CD4-positive, alpha-beta T cell (primary cell): Measurements from ENCODE around the gene TAF1L. TPM values are rescaled to one million over a fixed set of nuclear protein-coding genes. Genes with fewer than 3 reads are reported as not detected.

ENCODE experiments used
- ATAC-seq: fragments of 200-7000 bp; cut with Tn5 transposase; one replicate; pipeline ENCODE4 v1.10.0; 2022; ENCODE audit warnings: mild to moderate bottlenecking; ENCODE audit not compliant: poor library complexity
- CTCF ChIA-PET: fragments of 350-600 bp; sonication (Branson Sonifier 250); formaldehyde crosslinking; loops from one replicate; lab custom pipeline; 2021; ENCODE audit warnings: antibody characterized with exemption, inconsistent platforms; lab: Charles Lee
- POLR2A ChIA-PET: fragments of 350-600 bp; sonication (Branson Sonifier 250); formaldehyde crosslinking; loops from one replicate; lab custom pipeline; 2021; ENCODE audit warnings: antibody characterized with exemption, inconsistent platforms; lab: Charles Lee
- DNase-seq, 14 experiments: peaks; one replicate each; pipeline ENCODE4 v3.0.0-alpha.2; 2013 to 2020; ENCODE audit warnings: mixed read lengths in 2 of 14
- H3K27ac ChIP-seq, 2 donors: one replicate each; pipeline versions ENCODE4 v1.5.1 to v1.7.0; 2013; ENCODE audit warnings: low read length in 2 of 2, low read depth in 1 of 2, mild to moderate bottlenecking in 1 of 2
- H3K27me3 ChIP-seq, 2 experiments: 1 replicate in 1 of 2; 2 replicates in 1 of 2; pipeline versions ENCODE4 v1.6.1 to v1.7.0; 2013; ENCODE audit warnings: low read length in 2 of 2, control low read depth in 1 of 2, mild to moderate bottlenecking in 1 of 2, moderate library complexity in 1 of 2; ENCODE audit not compliant: insufficient read depth in 2 of 2, control insufficient read depth in 1 of 2
- H3K36me3 ChIP-seq: one replicate; pipeline ENCODE4 v1.6.1; 2013; ENCODE audit warnings: low read length, control low read depth; ENCODE audit not compliant: insufficient read depth
- H3K4me1 ChIP-seq: one replicate; pipeline ENCODE4 v1.6.1; 2013; ENCODE audit warnings: low read length, control low read depth; ENCODE audit not compliant: insufficient read depth
- H3K4me3 ChIP-seq: one replicate; pipeline ENCODE4 v1.5.1; 2013; ENCODE audit warnings: mild to moderate bottlenecking, low read length, moderate library complexity
- H3K9me3 ChIP-seq, 2 experiments: 1 replicate in 1 of 2; 2 replicates in 1 of 2; pipeline versions ENCODE4 v1.6.1 to v1.7.0; 2013; ENCODE audit warnings: low read length in 2 of 2, mild to moderate bottlenecking in 2 of 2, control low read depth in 1 of 2, moderate library complexity in 1 of 2; ENCODE audit not compliant: control insufficient read depth in 1 of 2, insufficient read depth in 1 of 2
- H3K27ac Mint-ChIP-seq: one replicate; pipeline ENCODE4 v1.8.0; 2020; ENCODE audit warnings: mixed read lengths
- H3K27me3 Mint-ChIP-seq: one replicate; pipeline ENCODE4 v1.8.0; 2021; ENCODE audit warnings: mixed read lengths
- H3K36me3 Mint-ChIP-seq: one replicate; pipeline ENCODE4 v1.8.0; 2021; ENCODE audit warnings: low read depth, mixed read lengths
- H3K4me1 Mint-ChIP-seq: one replicate; pipeline ENCODE4 v1.8.0; 2021; ENCODE audit warnings: low read depth, mixed read lengths
- H3K4me3 Mint-ChIP-seq: one replicate; pipeline ENCODE4 v1.8.0; 2020; ENCODE audit warnings: mild to moderate bottlenecking, mixed read lengths
- H3K9me3 Mint-ChIP-seq: one replicate; pipeline ENCODE4 v1.8.0; 2020; ENCODE audit warnings: mixed read lengths
- intact Hi-C, 2 experiments: fragments of 100-400 bp; cut with DNase I in 1 of 2; cut with micrococcal nuclease in 1 of 2; formaldehyde crosslinking; loops; one replicate each; pipeline versions ENCODE4 v1.15.1 to v1.9.0; 2023 to 2025; cut with DNase I, micrococcal nuclease
- total RNA-seq, 174 experiments: library from RNA in 2 of 174; stranded (reverse) in 2 of 174; gene quantifications; one replicate each; pipeline ENCODE4 v1.2.3 and lab custom pipeline; 2021 to 2026
- TF ChIP-seq, protein P1 (sequence below): fragments of 200-600 bp; IDR thresholded peaks from one replicate; pipeline ENCODE4 v1.8.0; 2022; ENCODE audit warnings: antibody characterized with exemption, mild to moderate bottlenecking

Gene TAF1L
- total RNA-seq, 2 experiments from 2014 or later = 0.06 TPM; not detected in 1

DNA sequence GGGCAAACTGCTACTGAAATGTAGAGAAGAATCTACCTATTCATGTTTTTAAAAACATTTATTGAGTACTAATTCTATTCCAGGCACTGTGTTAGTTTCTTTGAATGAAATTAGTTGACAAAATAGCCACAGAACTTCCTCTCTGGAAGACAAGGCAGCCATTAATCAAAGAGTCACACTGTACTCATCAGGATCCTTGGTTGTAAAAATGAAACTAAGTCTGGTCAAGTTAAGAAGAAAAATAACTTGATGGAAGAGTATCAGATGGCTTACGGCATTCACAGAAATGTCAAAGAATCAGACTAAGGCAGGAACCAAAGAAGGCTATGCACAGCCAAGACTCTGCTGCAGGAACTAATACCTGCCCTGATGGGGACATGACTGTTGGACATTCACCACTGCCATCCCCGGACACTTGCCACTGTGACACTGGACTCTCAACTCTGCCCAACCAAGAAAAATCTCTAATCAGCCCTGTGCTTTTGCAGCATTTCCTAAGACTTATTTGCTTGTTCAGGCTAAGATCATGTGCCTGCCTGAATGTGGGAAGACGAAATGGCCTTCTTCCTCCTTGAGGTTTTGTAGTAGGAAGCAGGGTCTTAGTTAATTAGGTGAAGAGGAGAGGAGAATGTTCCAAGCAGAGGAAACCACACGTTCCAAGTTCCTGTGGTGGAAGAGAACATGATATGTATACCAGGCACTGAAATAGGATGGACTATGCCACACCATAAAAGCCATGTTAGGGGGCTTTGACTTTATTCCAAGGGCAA, 39.2 kb downstream of the TAF1L start:
- no peaks in the 10 kb centered on the region for H3K4me1 ChIP-seq
- Mint-ChIP-seq H3K4me1 (no peaks in the 10 kb centered on the region), H3K27me3 (peaks cover 46% of the 10 kb centered on the region), H3K27ac (no peak overlapping the region), H3K9me3 (no peaks in the 10 kb centered on the region), H3K4me3 (no peak overlapping the region), H3K36me3 (no peaks in the 10 kb centered on the region)
- H3K36me3 ChIP-seq = no peaks in the 10 kb centered on the region
- DNase-seq (no peak), ATAC-seq (no peak)
- H3K9me3 ChIP-seq = no peaks in the 10 kb centered on the region
- H3K27me3 ChIP-seq = peaks cover 0 to 5% of the 10 kb centered on the region in 2 experiments
- CTCF ChIA-PET = no interaction called here
- POLR2A ChIA-PET = no interaction called here
- no peak overlapping the region for H3K4me3 ChIP-seq
- TF ChIP-seq, protein P1, sequence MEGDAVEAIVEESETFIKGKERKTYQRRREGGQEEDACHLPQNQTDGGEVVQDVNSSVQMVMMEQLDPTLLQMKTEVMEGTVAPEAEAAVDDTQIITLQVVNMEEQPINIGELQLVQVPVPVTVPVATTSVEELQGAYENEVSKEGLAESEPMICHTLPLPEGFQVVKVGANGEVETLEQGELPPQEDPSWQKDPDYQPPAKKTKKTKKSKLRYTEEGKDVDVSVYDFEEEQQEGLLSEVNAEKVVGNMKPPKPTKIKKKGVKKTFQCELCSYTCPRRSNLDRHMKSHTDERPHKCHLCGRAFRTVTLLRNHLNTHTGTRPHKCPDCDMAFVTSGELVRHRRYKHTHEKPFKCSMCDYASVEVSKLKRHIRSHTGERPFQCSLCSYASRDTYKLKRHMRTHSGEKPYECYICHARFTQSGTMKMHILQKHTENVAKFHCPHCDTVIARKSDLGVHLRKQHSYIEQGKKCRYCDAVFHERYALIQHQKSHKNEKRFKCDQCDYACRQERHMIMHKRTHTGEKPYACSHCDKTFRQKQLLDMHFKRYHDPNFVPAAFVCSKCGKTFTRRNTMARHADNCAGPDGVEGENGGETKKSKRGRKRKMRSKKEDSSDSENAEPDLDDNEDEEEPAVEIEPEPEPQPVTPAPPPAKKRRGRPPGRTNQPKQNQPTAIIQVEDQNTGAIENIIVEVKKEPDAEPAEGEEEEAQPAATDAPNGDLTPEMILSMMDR = no peak
- no peak overlapping the region for H3K27ac ChIP-seq
- intact Hi-C loops = no loop called here

DNA sequence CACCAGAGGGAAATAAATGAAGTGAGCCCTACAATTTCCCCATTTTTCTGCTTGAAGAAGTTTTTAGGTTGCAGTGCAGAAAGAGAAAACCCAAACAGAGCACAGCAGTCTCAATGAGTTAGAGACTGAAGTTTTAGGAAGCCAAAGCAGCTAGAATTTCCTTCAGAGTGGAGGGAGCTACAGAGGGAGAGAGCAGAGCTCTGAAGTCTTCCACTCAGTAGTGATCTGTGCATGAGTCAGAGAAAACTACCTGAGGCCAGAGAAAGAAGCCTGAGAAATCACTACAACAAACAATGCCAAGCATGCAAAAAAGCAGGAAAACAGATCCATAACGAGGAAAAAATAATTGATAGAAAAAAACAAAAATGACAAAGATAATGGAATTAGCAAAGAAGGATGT, 44.6 kb downstream of the TAF1L start:
- H3K4me1 Mint-ChIP-seq = no peaks in the 10 kb centered on the region
- H3K9me3 ChIP-seq = no peaks in the 10 kb centered on the region
- ATAC-seq (no peak), DNase-seq (no peak)
- no peaks in the 10 kb centered on the region for H3K36me3 ChIP-seq
- H3K27me3 Mint-ChIP-seq = peaks cover 42% of the 10 kb centered on the region
- TF ChIP-seq, protein P1 = no peak
- H3K27me3 ChIP-seq = peaks cover 0 to 4% of the 10 kb centered on the region in 2 experiments
- POLR2A ChIA-PET = no interaction called here
- H3K27ac Mint-ChIP-seq = no peak overlapping the region
- H3K4me1 ChIP-seq = no peaks in the 10 kb centered on the region
- CTCF ChIA-PET = no interaction called here
- H3K27ac ChIP-seq = no peak overlapping the region
- intact Hi-C loops = no loop called here
- no peak overlapping the region for H3K4me3 Mint-ChIP-seq
- H3K9me3 Mint-ChIP-seq = no peaks in the 10 kb centered on the region
- H3K4me3 ChIP-seq = no peak overlapping the region
- H3K36me3 Mint-ChIP-seq = no peaks in the 10 kb centered on the region

DNA sequence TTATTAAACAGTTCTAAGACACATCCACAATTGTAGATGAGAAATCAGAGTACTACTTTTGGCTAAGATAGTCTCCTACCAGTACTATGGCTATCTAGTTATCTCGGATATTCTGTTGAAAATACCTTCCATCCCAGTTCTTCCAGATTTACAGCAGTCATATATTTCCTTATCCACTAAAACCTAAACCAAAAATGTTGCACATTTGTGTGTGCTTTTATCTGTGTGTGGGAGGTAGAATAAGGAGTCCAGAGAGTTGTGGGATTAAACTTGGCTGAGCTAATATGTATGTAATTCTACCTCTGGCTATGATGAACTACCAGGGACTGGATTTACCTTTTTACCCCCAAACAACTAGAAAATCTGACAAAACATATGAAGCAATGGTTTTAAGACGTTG, 45.0 kb downstream of the TAF1L start:
- no peak for ATAC-seq
- peaks cover 43% of the 10 kb centered on the region for H3K27me3 Mint-ChIP-seq
- POLR2A ChIA-PET = no interaction called here
- no peak overlapping the region for H3K27ac Mint-ChIP-seq
- H3K9me3 Mint-ChIP-seq = no peaks in the 10 kb centered on the region
- CTCF ChIA-PET = no interaction called here
- no peak overlapping the region for H3K27ac ChIP-seq
- H3K4me3 ChIP-seq = no peak overlapping the region
- intact Hi-C loops = no loop called here
- H3K36me3 ChIP-seq = no peaks in the 10 kb centered on the region
- no peaks in the 10 kb centered on the region for H3K9me3 ChIP-seq
- H3K4me1 ChIP-seq = no peaks in the 10 kb centered on the region
- peaks cover 0 to 4% of the 10 kb centered on the region in 2 experiments for H3K27me3 ChIP-seq
- TF ChIP-seq, protein P1 = no peak
- H3K4me1 Mint-ChIP-seq = no peaks in the 10 kb centered on the region
- DNase-seq = no peak
- no peak overlapping the region for H3K4me3 Mint-ChIP-seq
- H3K36me3 Mint-ChIP-seq = no peaks in the 10 kb centered on the region
